ENCODE data around the gene VPS37D. TPM values are rescaled to one million over a fixed set of nuclear protein-coding genes. Genes with fewer than 3 reads are reported as not detected.

The VPS37D gene
- polyA plus RNA-seq, 1 of the 3 experiments (the other 2 are of a cell fraction), result 7.4 TPM

DNA sequence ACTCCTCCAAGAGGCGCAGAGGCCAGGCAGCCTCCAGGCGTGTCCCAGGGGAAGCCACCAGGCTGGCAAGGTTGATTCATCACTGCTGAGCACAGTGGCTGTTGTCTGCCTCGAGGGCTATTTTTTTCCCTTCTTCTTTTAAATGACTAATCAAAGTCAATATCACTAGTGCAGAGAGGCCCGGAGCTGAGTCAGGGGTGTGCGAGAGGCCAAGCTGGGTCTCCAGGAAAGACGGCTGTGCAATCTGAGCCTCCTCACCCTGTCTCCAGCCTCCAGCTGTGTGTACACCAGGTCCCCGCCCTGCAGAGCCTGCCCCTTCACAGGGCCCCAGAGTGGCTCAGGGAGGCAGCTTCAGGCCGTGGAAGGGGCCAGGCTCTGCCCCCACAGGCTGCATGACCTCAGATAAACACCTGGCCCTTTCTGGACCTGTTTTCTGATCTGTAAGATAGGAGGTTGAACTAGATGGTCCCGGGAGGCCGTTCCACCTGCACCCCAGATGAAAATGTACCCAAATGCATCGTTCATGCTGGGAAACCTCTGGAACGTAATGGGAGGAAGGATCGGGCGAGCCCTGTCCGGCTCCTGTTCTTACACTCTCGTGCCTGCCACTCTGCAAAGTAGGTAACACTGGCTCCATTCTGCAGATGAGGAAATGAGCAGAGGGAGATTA lies 48.2 kb downstream of the VPS37D start:
- 40% methylated on average over 14 of the region's 16 CpGs for WGBS (ENCODE audit: low lambda C conversion rate)
- peak overlapping the region in 1 of 2 experiments; percentile 5; a peak in 1 of 4 replicates for H3K4me3 ChIP-seq (ENCODE audit: low read depth in 2 of 2, low read length in 1 of 2)

More for the DNA sequence above, 48.2 kb downstream of the VPS37D start:
- Histone ChIP-seq H2AFZ (ENCODE audit: low read depth) (no peak overlapping the region), H3K79me2 (ENCODE audit: insufficient read depth) (peaks cover 84% of the 10 kb centered on the region), H4K20me1 (ENCODE audit: insufficient read depth) (peaks cover 75% of the 10 kb centered on the region), H3K27me3 (ENCODE audit: insufficient read depth) (no peaks in the 10 kb centered on the region), H3K36me3 (replicated peaks in 1 of 2; ENCODE audit: control insufficient read depth in 1 of 2, insufficient read depth in 2 of 2, low read length in 1 of 2) (peaks cover 2 to 43% of the 10 kb centered on the region in 2 experiments), H3K4me1 (ENCODE audit: control insufficient read depth in 1 of 2, insufficient read depth in 2 of 2, low read depth in 1 of 2, low read length in 1 of 2) (peaks cover 14 to 44% of the 10 kb centered on the region in 2 experiments; a peak in 3 of 4 replicates), H3K27ac (ENCODE audit: low read depth in 2 of 2, low read length in 1 of 2) (peak overlapping the region in 1 of 2 experiments; percentile 88; a peak in 2 of 4 replicates), H3K9ac (peak overlapping the region; percentile 41; the same call in 1 of the 2 replicates), H3K9me2 (no peaks in the 10 kb centered on the region), H3F3A (replicated peaks; ENCODE audit: insufficient read depth) (peaks cover 45% of the 10 kb centered on the region), H3K9me3 (no peaks in the 10 kb centered on the region), H3K4me2 (peak overlapping the region; percentile 99)
- POLR2A ChIA-PET, result no interaction called here
- DNase-seq, result no peak
- TF ChIP-seq MEF2A (IDR thresholded peaks at IDR 0.05; ENCODE audit: borderline replicate concordance, low read depth), result peak; percentile 87; the same call in 1 of the 2 replicates
- TF ChIP-seq JUND (IDR thresholded peaks at IDR 0.05), result peak; percentile 91
- TF ChIP-seq ELF1 (IDR thresholded peaks at IDR 0.05), result no peak
- peak; percentile 74; the same call in 1 of the 2 replicates for TF ChIP-seq POLR2AphosphoS5 (IDR thresholded peaks at IDR 0.05; ENCODE audit: low read depth, low read length)
- TF ChIP-seq RCOR1 (IDR thresholded peaks at IDR 0.05; ENCODE audit: low read length), result no peak
- TF ChIP-seq, protein P1, sequence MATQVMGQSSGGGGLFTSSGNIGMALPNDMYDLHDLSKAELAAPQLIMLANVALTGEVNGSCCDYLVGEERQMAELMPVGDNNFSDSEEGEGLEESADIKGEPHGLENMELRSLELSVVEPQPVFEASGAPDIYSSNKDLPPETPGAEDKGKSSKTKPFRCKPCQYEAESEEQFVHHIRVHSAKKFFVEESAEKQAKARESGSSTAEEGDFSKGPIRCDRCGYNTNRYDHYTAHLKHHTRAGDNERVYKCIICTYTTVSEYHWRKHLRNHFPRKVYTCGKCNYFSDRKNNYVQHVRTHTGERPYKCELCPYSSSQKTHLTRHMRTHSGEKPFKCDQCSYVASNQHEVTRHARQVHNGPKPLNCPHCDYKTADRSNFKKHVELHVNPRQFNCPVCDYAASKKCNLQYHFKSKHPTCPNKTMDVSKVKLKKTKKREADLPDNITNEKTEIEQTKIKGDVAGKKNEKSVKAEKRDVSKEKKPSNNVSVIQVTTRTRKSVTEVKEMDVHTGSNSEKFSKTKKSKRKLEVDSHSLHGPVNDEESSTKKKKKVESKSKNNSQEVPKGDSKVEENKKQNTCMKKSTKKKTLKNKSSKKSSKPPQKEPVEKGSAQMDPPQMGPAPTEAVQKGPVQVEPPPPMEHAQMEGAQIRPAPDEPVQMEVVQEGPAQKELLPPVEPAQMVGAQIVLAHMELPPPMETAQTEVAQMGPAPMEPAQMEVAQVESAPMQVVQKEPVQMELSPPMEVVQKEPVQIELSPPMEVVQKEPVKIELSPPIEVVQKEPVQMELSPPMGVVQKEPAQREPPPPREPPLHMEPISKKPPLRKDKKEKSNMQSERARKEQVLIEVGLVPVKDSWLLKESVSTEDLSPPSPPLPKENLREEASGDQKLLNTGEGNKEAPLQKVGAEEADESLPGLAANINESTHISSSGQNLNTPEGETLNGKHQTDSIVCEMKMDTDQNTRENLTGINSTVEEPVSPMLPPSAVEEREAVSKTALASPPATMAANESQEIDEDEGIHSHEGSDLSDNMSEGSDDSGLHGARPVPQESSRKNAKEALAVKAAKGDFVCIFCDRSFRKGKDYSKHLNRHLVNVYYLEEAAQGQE (IDR thresholded peaks at IDR 0.05; ENCODE audit: low read depth, low read length), result peak; percentile 45
- peak; percentile 91 for TF ChIP-seq NFIC (IDR thresholded peaks at IDR 0.05; ENCODE audit: borderline replicate concordance)
- TF ChIP-seq RXRA (IDR thresholded peaks at IDR 0.05; ENCODE audit: borderline replicate concordance, low read depth), result peak; percentile 100
- TF ChIP-seq, protein P2, sequence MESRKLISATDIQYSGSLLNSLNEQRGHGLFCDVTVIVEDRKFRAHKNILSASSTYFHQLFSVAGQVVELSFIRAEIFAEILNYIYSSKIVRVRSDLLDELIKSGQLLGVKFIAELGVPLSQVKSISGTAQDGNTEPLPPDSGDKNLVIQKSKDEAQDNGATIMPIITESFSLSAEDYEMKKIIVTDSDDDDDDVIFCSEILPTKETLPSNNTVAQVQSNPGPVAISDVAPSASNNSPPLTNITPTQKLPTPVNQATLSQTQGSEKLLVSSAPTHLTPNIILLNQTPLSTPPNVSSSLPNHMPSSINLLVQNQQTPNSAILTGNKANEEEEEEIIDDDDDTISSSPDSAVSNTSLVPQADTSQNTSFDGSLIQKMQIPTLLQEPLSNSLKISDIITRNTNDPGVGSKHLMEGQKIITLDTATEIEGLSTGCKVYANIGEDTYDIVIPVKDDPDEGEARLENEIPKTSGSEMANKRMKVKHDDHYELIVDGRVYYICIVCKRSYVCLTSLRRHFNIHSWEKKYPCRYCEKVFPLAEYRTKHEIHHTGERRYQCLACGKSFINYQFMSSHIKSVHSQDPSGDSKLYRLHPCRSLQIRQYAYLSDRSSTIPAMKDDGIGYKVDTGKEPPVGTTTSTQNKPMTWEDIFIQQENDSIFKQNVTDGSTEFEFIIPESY (IDR thresholded peaks at IDR 0.05; ENCODE audit: borderline replicate concordance, low read depth), result peak; percentile 80
- TF ChIP-seq EZH2phosphoT487 (IDR thresholded peaks at IDR 0.05; ENCODE audit: borderline replicate concordance, low read depth), result no peak
- TF ChIP-seq FOSL2 (IDR thresholded peaks at IDR 0.05; ENCODE audit: borderline replicate concordance, low read depth), result peak; percentile 94
- TF ChIP-seq TCF12 (IDR thresholded peaks at IDR 0.05), result peak; percentile 93
- TF ChIP-seq GABPA (IDR thresholded peaks at IDR 0.05; ENCODE audit: low read depth), result peak; percentile 31; the same call in 1 of the 2 replicates
- no peak for TF ChIP-seq CHD2 (IDR thresholded peaks at IDR 0.05; ENCODE audit: low read length, partially characterized antibody)
- TF ChIP-seq SIN3A (IDR thresholded peaks at IDR 0.05; ENCODE audit: borderline replicate concordance, low read depth, low read length), result peak; percentile 87; the same call in 1 of the 2 replicates
- TF ChIP-seq TAF1 (IDR thresholded peaks at IDR 0.05; ENCODE audit: borderline replicate concordance, low read depth, low read length), result no peak
- no peak; a peak in 2 of 4 replicates for TF ChIP-seq EP300 (IDR thresholded peaks at IDR 0.05; ENCODE audit: borderline replicate concordance in 1 of 2, low read depth in 1 of 2, low read length in 1 of 2)
- TF ChIP-seq, protein P3, sequence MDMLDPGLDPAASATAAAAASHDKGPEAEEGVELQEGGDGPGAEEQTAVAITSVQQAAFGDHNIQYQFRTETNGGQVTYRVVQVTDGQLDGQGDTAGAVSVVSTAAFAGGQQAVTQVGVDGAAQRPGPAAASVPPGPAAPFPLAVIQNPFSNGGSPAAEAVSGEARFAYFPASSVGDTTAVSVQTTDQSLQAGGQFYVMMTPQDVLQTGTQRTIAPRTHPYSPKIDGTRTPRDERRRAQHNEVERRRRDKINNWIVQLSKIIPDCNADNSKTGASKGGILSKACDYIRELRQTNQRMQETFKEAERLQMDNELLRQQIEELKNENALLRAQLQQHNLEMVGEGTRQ (IDR thresholded peaks at IDR 0.05; ENCODE audit: borderline replicate concordance, low read depth, low read length), result no peak
- peak; percentile 81 for TF ChIP-seq MAX (IDR thresholded peaks at IDR 0.05; ENCODE audit: low read depth)
- 0 out of 2 replicates have a peak, but pooled peaks have one; percentile 64 for TF ChIP-seq TEAD4 (IDR thresholded peaks at IDR 0.05; ENCODE audit: borderline replicate concordance, insufficient read depth)
- TF ChIP-seq, protein P4, sequence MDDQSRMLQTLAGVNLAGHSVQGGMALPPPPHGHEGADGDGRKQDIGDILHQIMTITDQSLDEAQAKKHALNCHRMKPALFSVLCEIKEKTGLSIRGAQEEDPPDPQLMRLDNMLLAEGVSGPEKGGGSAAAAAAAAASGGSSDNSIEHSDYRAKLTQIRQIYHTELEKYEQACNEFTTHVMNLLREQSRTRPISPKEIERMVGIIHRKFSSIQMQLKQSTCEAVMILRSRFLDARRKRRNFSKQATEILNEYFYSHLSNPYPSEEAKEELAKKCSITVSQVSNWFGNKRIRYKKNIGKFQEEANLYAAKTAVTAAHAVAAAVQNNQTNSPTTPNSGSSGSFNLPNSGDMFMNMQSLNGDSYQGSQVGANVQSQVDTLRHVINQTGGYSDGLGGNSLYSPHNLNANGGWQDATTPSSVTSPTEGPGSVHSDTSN (IDR thresholded peaks at IDR 0.05), result peak; percentile 84
- CTCF ChIA-PET, result interaction anchor here (0.6 to 3.4 kb wide), 6 partner anchors 10 to 109 kb away, joined by 3 to 20 read pairs (median 6); no protein-coding TSS in a partner anchor

Measured in SK-N-SH (cell line).